ENCODE measurements around the gene CRTAC1.

CRTAC1 gene

GRCh38 chr10:98030093-98030821, at the start of gene CRTAC1:
Gene CRTAC1, minus strand, starts transcription at chr10:98030621. Its CDS starts 149 bp downstream, at chr10:98030472.
- DNase-seq (ENCODE audit: low read depth in 2 of 2), result no peak

- DNase-seq (ENCODE audit: low read depth in 2 of 2), result no peak
Measured at GRCh38 chr10:98078774-98079173, 48.4 kb upstream of the CRTAC1 start.

GRCh38 chr10:98077223-98077622, 46.8 kb upstream of the CRTAC1 start:
- no peak for DNase-seq (ENCODE audit: low read depth in 2 of 2)

GRCh38 chr10:98076086-98076485, 45.7 kb upstream of the CRTAC1 start:
- no peak for DNase-seq (ENCODE audit: low read depth in 2 of 2)

- DNase-seq (ENCODE audit: low read depth in 2 of 2), result no peak
Measured at GRCh38 chr10:98074315-98074911, 44.0 kb upstream of the CRTAC1 start.

- DNase-seq (ENCODE audit: low read depth in 2 of 2), result no peak
Measured at GRCh38 chr10:98067165-98067564, 36.7 kb upstream of the CRTAC1 start.

GRCh38 chr10:98063740-98064027, 33.3 kb upstream of the CRTAC1 start:
- DNase-seq (ENCODE audit: low read depth in 2 of 2), result no peak

- no peak for DNase-seq (ENCODE audit: low read depth in 2 of 2)
Measured at GRCh38 chr10:98062424-98062823, 32.0 kb upstream of the CRTAC1 start.

GRCh38 chr10:98060079-98060478, 29.7 kb upstream of the CRTAC1 start:
- no peak for DNase-seq (ENCODE audit: low read depth in 2 of 2)

GRCh38 chr10:98058295-98058694, 27.9 kb upstream of the CRTAC1 start:
- no peak for DNase-seq (ENCODE audit: low read depth in 2 of 2)

- no peak for DNase-seq (ENCODE audit: low read depth in 2 of 2)
Measured at GRCh38 chr10:98055841-98056516, 25.6 kb upstream of the CRTAC1 start.

- no peak for DNase-seq (ENCODE audit: low read depth in 2 of 2)
Measured at GRCh38 chr10:98047009-98047741, 16.8 kb upstream of the CRTAC1 start.

GRCh38 chr10:98045785-98046389, 15.5 kb upstream of the CRTAC1 start:
- DNase-seq (ENCODE audit: low read depth in 2 of 2), result peak; percentile 2 to 32

GRCh38 chr10:98041352-98042043, 11.1 kb upstream of the CRTAC1 start:
- DNase-seq (ENCODE audit: low read depth in 2 of 2), result no peak

- no peak for DNase-seq (ENCODE audit: low read depth in 2 of 2)
Measured at GRCh38 chr10:98039690-98040381, 9.4 kb upstream of the CRTAC1 start.

- DNase-seq (ENCODE audit: low read depth in 2 of 2), result no peak
Measured at GRCh38 chr10:98038288-98038687, 7.9 kb upstream of the CRTAC1 start.

GRCh38 chr10:98035599-98035998, 5.2 kb upstream of the CRTAC1 start:
- DNase-seq (ENCODE audit: low read depth in 2 of 2), result no peak

- DNase-seq (ENCODE audit: low read depth in 2 of 2), result no peak
Measured at GRCh38 chr10:98033515-98033914, 3.1 kb upstream of the CRTAC1 start.

- no peak for DNase-seq (ENCODE audit: low read depth in 2 of 2)
Measured at GRCh38 chr10:98031440-98031839, 1.0 kb upstream of the CRTAC1 start.

- no peak for DNase-seq (ENCODE audit: low read depth in 2 of 2)
Measured at GRCh38 chr10:98030991-98031431, 590 bp upstream of the CRTAC1 start.

Data from stimulated activated CD4-positive, alpha-beta T cell treated with anti-CD3 and anti-CD28 coated beads, Interleukin-1b, Interleukin-23, amount 100 ng/mL, for 1 hour (primary cell).